Fibroblast of lung (primary cell): Measurements from ENCODE around the gene FAM219B. TPM values are rescaled to one million over a fixed set of nuclear protein-coding genes. Genes with fewer than 3 reads are reported as not detected.
"Not testable (repeated sequence)": the region's sequence is repeated elsewhere in the genome, so short reads cannot be mapped to it uniquely, and the experiment has no call there.

Experiments used
- DNase-seq, 2 donors: peaks; one replicate each; pipeline versions ENCODE4 v3.0.0 to v3.0.0-alpha.2; 2010; ENCODE audit warnings: low read depth in 2 of 2
- H2AFZ ChIP-seq: 2 replicates; pipeline ENCODE4 v1.5.1; 2012; ENCODE audit warnings: low read length, control low read depth, inconsistent platforms
- H3K27ac ChIP-seq: 2 replicates; pipeline ENCODE4 v1.5.1; 2011; ENCODE audit warnings: low read length, control low read depth; ENCODE audit not compliant: insufficient read depth
- H3K27me3 ChIP-seq: 2 replicates; pipeline ENCODE4 v1.5.1; 2011; ENCODE audit warnings: mild to moderate bottlenecking, low read length; ENCODE audit not compliant: control insufficient read depth, insufficient read depth
- H3K36me3 ChIP-seq: 2 replicates; pipeline ENCODE4 v1.5.1; 2011; ENCODE audit warnings: low read length; ENCODE audit not compliant: control insufficient read depth, insufficient read depth
- H3K4me1 ChIP-seq: 2 replicates; pipeline ENCODE4 v1.5.1; 2011; ENCODE audit warnings: low read length; ENCODE audit not compliant: control insufficient read depth, insufficient read depth; ENCODE audit errors: extremely low read depth
- H3K4me2 ChIP-seq: 2 replicates; pipeline ENCODE4 v1.5.1; 2011; ENCODE audit warnings: low read length, control low read depth; ENCODE audit not compliant: insufficient read depth; ENCODE audit errors: extremely low read depth
- H3K4me3 ChIP-seq, 4 experiments: fragments of 200-600 bp in 1 of 4; sonication (generic) in 1 of 4; replicated peaks in 1 of 4; 2 replicates each; pipeline ENCODE4 v1.5.1; 2011 to 2016; ENCODE audit warnings: low read length in 4 of 4, low read depth in 3 of 4, mild to moderate bottlenecking in 3 of 4, control low read depth in 2 of 4, inconsistent platforms in 1 of 4, mixed read lengths in 1 of 4; ENCODE audit not compliant: insufficient read depth in 1 of 4; ENCODE audit errors: control extremely low read depth in 1 of 4
- H3K79me2 ChIP-seq: 2 replicates; pipeline ENCODE4 v1.5.1; 2012; ENCODE audit warnings: mild to moderate bottlenecking, low read length, inconsistent platforms; ENCODE audit not compliant: control insufficient read depth, insufficient read depth
- H3K9ac ChIP-seq: 2 replicates; pipeline ENCODE4 v1.5.1; 2011; ENCODE audit warnings: mild to moderate bottlenecking, low read length, control low read depth; ENCODE audit not compliant: insufficient read depth
- H3K9me3 ChIP-seq: 2 replicates; pipeline ENCODE4 v1.5.1; 2012; ENCODE audit warnings: low read depth, low read length; ENCODE audit not compliant: control insufficient read depth, insufficient read depth
- H4K20me1 ChIP-seq: 2 replicates; pipeline ENCODE4 v1.5.1; 2011; ENCODE audit warnings: low read length; ENCODE audit not compliant: control insufficient read depth, insufficient read depth; ENCODE audit errors: extremely low read depth
- EZH2 ChIP-seq: IDR thresholded peaks from 2 replicates; pipeline ENCODE4 v1.5.1; 2012; ENCODE audit warnings: low read length, control low read depth, mild to moderate bottlenecking; ENCODE audit errors: missing control alignments
- polyA plus RNA-seq, 2 donors: library from polyadenylated mRNA; depleted of rRNA in 1 of 2; stranded (reverse) in 1 of 2; unstranded in 1 of 2; fragments of >200 nt; gene quantifications; 2 replicates each; pipeline ENCODE4 v1.2.1, GENCODE V29; 2011 to 2012; ENCODE audit warnings: missing spikeins in 1 of 2
- total RNA-seq: library from RNA; depleted of rRNA; stranded (reverse); fragments of >200 nt; gene quantifications from 2 replicates; pipeline ENCODE4 v1.2.1, GENCODE V29; 2014
- TF ChIP-seq, protein P1 (sequence below), 2 donors: IDR thresholded peaks in 1 of 2; conservative IDR thresholded peaks in 1 of 2; 1 replicate in 1 of 2; 2 replicates in 1 of 2; pipeline ENCODE4 v1.5.1; 2011 to 2012; ENCODE audit warnings: low read length in 2 of 2, control low read depth in 1 of 2, inconsistent platforms in 1 of 2, low read depth in 1 of 2, mild to moderate bottlenecking in 1 of 2

Gene FAM219B
- total and polyA plus RNA-seq, 2 donors (not counting 1 experiment from before 2014, with no cell fraction given) = 35.3 to 53.8 TPM

DNA sequence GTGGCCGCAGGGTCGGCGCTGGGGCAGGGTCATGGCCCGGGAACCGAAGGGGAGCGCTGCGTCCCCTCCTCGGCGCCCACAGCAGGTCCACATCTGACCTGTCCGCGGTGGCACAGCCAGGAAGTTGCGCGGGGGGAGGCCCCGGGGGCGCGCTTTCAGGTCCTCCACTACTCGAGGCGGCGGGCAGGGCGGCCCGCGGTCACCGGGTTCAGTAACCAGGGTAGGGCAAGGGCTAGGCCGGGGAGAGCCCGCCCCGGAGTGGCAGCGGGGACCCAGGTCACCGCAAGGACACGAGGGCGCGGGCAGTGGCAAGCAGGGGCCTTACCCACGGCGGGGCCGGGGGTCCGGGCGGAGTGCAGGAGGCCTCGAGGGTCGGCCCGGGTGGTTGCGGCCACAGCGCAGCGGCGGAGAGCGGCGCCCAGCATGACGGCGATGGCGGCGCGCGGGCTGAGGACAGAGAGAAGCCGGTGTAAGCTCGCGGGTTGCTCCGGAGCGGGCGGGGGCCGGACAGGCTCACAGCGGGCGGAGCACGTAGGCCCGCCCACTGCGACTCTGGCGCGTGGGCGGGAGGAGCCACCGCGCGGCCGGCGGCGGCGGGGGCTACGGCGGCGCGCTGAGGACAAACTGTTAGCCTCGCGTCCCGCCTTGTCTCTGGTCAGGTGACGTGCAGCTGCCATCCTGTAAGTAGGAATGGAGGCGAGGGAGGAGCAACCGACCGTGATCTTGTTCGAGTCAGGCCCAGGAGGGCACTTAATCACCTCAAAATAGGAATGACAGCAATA, 31.1 kb upstream of the FAM219B start, which contains the start of gene COX5A:
Gene COX5A, minus strand, starts transcription at position 484 of the 782 bp plus-strand sequence. Its CDS starts 59 bp downstream, at position 425.
- Histone ChIP-seq H3K4me2 (peak within 1 kb of the TSS; percentile 85), H3K36me3 (no peaks in the 10 kb centered on the region), H3K27ac (peak within 1 kb of the TSS; percentile 92), H3K9me3 (no peaks in the 10 kb centered on the region), H3K4me1 (no peaks in the 10 kb centered on the region), H3K4me3 (peak within 1 kb of the TSS; percentile 88 to 99 (median 92)), H3K9ac (peak within 1 kb of the TSS; percentile 96), H3K79me2 (peaks cover 37% of the 10 kb centered on the region), H4K20me1 (no peaks in the 10 kb centered on the region), H2AFZ (peak within 1 kb of the TSS; percentile 83), H3K27me3 (peaks cover 4% of the 10 kb centered on the region)
- no peak for TF ChIP-seq EZH2
- TF ChIP-seq, protein P1, sequence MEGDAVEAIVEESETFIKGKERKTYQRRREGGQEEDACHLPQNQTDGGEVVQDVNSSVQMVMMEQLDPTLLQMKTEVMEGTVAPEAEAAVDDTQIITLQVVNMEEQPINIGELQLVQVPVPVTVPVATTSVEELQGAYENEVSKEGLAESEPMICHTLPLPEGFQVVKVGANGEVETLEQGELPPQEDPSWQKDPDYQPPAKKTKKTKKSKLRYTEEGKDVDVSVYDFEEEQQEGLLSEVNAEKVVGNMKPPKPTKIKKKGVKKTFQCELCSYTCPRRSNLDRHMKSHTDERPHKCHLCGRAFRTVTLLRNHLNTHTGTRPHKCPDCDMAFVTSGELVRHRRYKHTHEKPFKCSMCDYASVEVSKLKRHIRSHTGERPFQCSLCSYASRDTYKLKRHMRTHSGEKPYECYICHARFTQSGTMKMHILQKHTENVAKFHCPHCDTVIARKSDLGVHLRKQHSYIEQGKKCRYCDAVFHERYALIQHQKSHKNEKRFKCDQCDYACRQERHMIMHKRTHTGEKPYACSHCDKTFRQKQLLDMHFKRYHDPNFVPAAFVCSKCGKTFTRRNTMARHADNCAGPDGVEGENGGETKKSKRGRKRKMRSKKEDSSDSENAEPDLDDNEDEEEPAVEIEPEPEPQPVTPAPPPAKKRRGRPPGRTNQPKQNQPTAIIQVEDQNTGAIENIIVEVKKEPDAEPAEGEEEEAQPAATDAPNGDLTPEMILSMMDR (conservative IDR thresholded peaks at IDR 0.05 in 1 of 2, IDR thresholded peaks at IDR 0.05 in 1 of 2; ENCODE audit: low read depth in 1 of 2, low read length in 2 of 2) = no peak
- DNase-seq = peak; percentile 96 to 98

- H2AFZ ChIP-seq = peak overlapping the region; percentile 83
- peak overlapping the region; percentile 96 for H3K9ac ChIP-seq
- no peaks in the 10 kb centered on the region for H3K4me1 ChIP-seq
- peak overlapping the region; percentile 88 to 99 (median 92) for H3K4me3 ChIP-seq
- H3K79me2 ChIP-seq = peaks cover 38% of the 10 kb centered on the region
- no peaks in the 10 kb centered on the region for H3K27me3 ChIP-seq
- no peaks in the 10 kb centered on the region for H3K36me3 ChIP-seq
- peak overlapping the region; percentile 92 for H3K27ac ChIP-seq
- H4K20me1 ChIP-seq = no peaks in the 10 kb centered on the region
- H3K4me2 ChIP-seq = peak overlapping the region; percentile 85
- DNase-seq = no peak
- no peak for TF ChIP-seq EZH2
- TF ChIP-seq, protein P1 (conservative IDR thresholded peaks at IDR 0.05 in 1 of 2, IDR thresholded peaks at IDR 0.05 in 1 of 2; ENCODE audit: low read depth in 1 of 2, low read length in 2 of 2) = no peak
- no peaks in the 10 kb centered on the region for H3K9me3 ChIP-seq
These were observed 30.6 kb upstream of the FAM219B start for GRCh38 chr15:74937272-74937589.

DNA sequence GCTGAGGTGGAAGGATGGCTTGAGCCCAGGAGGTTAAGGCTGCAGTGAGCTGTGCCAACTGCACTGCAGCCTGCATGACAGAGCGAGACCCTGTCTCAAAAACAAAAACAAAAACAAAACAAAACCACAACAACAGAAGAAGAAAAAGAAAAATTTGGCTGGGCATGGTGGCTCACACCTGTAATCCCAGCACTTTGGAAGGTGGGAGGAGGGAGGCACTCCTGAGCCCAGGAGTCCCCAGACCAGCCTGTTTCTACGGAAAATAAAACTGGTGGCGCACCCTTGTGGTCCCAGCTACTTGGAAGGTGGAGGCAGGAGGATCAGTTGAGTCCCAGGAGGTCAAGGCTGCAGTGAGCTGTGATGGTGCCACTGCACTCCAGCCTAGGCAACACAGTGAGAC, 28.5 kb upstream of the FAM219B start:
- DNase-seq, H3K4me1 ChIP-seq, H3K4me3 ChIP-seq, H3K4me2 ChIP-seq, H3K9ac ChIP-seq, H2AFZ ChIP-seq, H3K27ac ChIP-seq, H3K27me3 ChIP-seq, H3K36me3 ChIP-seq, H3K9me3 ChIP-seq, H4K20me1 ChIP-seq: not testable (repeated sequence)
- peaks cover 44% of the 10 kb centered on the region for H3K79me2 ChIP-seq
